ENCODE results near the gene SCNN1B. TPM values are rescaled to one million over a fixed set of nuclear protein-coding genes. Genes with fewer than 3 reads are reported as not detected.
"Not testable (repeated sequence)": the region's sequence is repeated elsewhere in the genome, so short reads cannot be mapped to it uniquely, and the experiment has no call there.

SCNN1B gene, protein sequence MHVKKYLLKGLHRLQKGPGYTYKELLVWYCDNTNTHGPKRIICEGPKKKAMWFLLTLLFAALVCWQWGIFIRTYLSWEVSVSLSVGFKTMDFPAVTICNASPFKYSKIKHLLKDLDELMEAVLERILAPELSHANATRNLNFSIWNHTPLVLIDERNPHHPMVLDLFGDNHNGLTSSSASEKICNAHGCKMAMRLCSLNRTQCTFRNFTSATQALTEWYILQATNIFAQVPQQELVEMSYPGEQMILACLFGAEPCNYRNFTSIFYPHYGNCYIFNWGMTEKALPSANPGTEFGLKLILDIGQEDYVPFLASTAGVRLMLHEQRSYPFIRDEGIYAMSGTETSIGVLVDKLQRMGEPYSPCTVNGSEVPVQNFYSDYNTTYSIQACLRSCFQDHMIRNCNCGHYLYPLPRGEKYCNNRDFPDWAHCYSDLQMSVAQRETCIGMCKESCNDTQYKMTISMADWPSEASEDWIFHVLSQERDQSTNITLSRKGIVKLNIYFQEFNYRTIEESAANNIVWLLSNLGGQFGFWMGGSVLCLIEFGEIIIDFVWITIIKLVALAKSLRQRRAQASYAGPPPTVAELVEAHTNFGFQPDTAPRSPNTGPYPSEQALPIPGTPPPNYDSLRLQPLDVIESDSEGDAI
- total RNA-seq = 4.4 TPM
- long read RNA-seq, transcript SCNN1B-202 (13 exons, 2,597 nt) = major isoform, 6 of 18 reads
- long read RNA-seq, partial matches to known transcripts = 4 of 18 reads
- long read RNA-seq, other reads (novel, unspliced or antisense) = 8 of 18 reads

DNA sequence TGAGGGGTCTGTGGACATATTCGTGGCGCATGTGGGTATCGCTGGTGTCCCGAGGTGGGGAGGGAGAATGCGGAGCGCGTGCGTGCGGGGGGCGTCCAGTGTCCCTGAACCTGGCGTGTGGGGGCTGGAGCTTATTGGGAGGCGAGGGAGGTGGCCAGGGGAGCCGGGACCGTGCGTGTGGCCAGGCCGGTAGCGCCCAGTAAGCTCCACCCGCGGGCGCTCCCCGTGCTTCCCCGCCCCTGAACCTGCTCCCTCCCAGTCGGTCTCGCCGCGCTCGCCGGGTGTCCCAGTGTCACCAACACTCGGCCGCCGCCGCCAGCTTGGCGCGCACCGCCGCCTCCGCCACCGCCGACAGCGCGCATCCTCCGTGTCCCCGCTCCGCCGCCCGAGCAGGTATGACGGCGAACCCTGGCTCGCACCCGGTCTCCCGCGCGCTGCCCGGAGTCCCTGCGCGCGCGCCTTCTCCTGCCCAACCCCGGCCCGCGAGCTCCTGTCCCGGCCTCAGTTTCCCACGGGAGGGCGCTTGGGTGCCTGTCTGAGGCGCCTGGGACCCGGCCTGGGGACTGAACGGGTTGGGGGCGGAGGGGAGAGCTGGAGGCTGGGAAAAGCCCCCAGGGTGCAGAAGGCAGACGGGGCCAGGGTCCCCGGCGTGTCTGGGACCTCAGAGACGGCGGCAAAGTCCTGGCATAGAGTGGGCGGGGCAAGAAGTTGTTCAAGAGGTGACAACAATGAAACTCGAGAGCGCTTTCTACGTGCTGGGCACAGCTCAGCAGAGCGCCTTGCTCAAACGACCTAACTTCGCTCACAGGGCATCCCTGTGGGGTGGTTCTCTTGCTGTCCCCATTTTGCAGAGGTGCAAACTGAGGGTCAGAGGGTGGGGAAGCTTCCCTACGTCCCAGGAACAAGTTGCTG is at the start of gene SCNN1B:
Gene SCNN1B, plus strand, starts transcription at position 258 of the 912 bp plus-strand sequence. CDS start 46,298 bp downstream, outside the sequence.
- DNase-seq (ENCODE audit: low spot score) = no peak

DNA sequence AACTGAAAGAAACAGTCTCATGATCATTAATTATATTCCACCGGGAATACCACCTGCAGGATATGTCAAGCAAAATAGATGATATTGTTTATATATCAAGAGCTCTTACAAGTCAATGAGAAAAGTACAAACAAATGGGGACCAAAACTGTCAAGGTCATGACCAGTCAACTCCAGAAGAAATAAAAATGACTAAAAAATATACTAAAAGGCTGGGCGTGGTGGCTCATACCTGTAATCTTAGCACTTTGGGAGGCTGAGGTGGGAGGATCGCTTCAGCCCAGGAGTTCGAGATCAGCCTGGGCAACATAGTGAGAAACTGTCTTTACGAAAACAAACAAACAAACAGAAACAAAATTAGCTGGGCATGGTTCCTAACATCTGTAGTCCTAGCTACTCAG is 49.8 kb upstream of the SCNN1B start:
- DNase-seq (ENCODE audit: low spot score) = no peak

DNA sequence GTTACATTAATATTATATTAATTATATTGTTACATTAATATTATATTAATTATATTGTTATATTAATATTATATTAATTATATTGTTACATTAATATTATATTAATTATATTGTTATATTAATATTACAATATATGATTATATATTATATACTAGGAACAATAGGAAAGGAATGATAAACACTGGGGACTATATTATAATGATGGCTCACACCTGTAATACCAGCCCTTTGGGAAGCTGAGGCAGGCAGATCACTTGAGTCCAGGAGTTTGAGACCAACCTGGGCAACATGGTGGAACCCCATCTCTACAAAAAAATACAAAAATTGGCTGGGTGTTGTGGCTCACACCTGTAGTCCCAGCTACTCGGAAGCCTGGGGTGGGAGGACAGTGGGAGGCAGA is 48.5 kb upstream of the SCNN1B start:
- not testable (repeated sequence) for DNase-seq (ENCODE audit: low spot score)

DNA sequence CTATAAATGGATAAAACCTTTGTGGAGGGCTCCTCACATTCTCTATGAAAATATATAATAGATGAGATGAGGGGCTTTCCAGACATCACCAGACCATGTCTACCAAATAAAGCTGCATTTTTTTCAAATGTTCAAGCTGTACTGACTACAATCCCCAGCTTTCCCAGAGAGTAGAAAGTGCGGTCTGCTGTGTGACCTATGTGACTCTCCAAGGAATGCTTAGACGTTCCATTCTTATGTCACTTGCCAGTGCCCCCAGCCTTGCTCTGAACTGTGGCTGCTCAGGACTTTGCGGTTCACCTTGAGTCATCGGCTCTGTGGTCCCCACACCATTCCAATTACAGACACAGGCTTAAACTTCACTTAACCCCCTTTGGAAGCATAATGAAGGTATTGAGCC is 47.8 kb upstream of the SCNN1B start:
- no peak for DNase-seq (ENCODE audit: low spot score)

DNA sequence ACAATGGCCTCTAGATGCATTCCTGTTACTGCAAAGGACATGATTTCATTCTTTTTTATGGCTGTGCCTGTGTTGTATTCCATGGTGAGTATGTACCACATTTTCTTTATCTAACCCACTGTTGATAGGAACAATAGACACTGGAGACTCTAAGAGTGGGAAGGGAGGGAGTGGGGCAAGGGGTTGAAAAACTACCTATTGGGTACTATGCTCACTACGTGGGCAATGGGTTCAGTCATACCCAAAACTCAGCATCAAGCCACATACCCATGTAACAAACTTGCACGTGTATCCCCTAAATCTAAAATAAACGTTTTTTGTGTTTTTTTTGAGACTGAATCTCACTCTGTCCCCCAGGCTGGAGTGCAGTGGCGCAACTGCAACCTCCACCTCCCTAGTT is 47.1 kb upstream of the SCNN1B start:
- DNase-seq (ENCODE audit: low spot score) = no peak

DNA sequence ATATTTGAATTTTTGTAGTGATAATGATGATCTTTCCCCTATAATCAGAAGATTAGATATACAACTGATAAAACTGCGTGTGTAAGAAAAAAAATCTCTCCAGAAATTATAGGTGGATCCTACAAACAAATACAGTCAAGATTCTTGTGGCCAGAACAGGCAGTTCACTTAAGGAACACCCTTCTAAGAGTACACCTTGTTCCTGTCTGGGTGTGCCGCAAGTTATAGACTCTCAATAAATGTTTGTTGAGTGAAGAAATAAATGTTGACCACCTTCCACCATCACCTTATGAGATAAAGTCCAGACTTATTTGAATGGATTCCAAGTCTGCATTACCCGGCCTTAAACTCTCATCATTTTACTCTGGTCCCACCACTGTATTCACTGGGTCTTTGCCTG is 45.7 kb upstream of the SCNN1B start:
- no peak for DNase-seq (ENCODE audit: low spot score)

DNA sequence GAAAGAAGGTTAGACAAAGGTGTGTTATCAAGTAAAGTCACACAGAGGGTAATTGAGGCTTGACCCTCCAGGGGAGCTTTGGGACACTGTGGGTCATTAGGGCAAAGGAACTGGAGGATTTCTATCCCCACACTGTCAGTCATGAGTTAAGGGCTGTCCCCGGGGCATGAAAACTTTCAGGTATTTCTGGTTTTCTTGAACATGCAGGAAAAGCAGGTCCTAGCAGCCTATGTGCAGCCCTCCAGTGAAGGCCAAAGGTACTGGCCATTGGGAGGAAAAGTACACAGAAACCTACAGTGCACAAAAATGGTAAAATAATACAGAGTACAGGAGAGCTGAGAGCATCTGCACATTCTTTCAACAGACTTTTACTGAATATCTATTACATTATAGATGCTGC is 44.4 kb upstream of the SCNN1B start:
- DNase-seq (ENCODE audit: low spot score) = no peak

DNA sequence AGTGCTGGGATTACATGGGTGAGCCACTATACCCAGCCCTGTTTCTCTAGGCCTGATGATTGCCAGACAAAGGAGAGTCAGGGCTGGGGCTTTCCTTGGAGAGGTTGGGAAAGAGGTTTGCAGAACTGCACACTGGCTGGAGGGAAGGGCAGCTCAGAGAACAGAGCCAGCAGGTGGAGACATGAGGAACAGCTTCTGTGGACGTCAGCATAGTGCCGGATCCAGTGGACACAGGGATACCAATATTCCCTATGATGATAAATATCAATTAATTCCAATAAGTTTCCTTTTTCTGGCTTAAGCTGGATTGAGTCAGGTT is 43.2 kb upstream of the SCNN1B start:
- no peak for DNase-seq (ENCODE audit: low spot score)

DNA sequence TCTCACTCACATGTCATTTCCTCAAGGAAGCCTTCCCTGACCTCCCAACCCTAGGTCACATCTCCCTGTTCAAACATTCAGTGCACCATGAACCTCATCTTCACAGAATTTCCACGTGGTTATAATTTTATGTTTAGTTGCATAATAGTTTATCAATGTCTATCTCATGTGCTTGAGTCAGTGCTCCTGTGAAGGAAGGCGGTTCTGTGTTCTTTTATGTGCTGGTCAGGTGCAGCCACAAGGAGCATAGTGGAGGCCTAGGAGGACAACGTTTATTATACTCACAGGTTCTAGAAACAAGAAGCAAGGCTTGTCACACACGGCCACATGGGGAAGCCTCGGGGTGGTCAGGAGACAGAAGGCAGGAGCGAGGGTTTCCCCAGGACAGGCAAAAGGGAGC is 34.5 kb upstream of the SCNN1B start:
- no peak for DNase-seq (ENCODE audit: low spot score)

DNA sequence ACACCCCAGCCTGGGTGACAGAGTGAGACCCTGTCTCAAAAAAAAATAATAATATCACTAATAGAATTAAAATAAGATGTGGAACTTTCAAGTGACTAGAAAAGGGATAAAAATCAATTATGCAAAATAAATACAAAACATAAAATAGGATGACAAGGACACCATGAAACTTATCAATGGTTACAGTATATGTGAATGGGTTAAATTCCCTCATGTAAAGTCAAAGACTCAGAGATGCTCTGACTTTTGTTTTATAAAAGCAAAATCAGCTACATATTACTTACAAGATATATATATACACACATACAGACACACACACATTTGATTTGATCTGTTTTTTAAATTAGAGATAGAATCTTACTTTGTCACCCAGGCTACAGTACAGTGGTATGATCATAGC is 33.5 kb upstream of the SCNN1B start:
- no peak for DNase-seq (ENCODE audit: low spot score)

DNA sequence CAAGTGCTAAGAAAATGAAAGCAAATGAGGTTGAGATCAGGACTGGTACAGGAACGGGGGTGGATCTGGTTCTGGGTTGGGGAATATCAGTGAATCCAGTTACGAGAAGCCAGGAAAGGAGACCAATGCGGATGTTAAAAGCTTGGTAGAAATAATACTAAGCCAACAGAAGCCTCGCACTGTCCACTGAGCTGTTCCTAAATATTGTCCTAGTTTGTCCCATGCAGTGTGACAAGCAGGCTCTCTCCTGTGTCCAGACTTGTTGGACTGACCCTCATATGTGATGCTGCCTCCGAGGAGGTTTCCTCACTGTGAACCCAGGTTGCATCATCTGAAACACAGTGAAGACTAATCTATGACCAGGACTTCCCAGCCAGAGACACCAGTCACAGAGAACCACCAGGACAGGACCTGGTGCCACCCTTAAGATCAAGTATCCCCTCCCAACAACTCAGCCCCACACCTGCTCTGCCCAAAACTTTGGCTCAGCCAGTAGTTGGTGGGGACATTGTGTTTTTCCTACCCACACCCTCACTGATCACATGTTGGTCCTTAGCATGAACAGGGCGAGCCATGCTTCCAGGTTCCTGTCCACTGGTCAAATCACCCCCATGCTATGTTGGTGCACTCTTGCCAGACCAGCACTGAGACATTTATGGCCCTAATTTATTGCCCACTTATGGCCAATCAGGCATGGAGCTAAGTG is 32.7 kb upstream of the SCNN1B start:
- no peak for DNase-seq (ENCODE audit: low spot score)

DNA sequence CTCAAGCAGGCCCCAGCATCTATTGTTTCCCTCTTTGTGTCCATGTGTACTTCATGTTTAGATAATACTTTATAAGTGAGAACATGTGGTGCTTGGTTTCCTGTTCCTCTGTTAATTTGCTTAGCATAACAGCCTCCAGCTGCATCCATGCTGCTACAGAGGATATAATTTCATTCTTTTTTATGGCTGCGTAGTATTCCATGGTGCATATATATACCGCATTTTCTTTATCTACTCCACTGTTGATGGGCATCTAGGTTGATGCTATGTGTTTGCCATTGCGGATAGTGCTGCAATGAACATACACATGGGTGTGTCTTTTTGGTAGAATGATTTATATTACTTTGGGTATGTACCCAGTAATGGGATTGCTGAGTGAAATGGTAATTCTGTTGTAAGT is 31.4 kb upstream of the SCNN1B start:
- no peak for DNase-seq (ENCODE audit: low spot score)

DNA sequence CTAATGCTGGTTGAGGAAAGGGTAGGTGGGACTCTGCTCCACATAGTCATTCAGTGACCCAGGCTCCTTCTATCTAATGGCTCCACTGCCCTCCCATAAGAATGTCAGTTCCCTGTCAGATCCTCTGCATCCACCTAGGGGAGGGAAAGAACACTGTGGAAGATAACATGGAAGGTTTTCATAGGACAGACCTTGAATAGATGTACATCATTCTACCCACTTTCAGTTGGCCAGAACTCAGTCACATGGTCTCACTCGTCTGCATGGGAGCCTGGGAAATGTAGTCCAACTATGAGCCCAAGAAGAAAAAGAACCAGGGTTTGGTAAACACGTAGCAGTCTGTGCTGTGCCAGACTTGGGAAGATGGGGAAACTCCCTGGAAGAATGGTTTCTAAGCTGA is 27.1 kb upstream of the SCNN1B start:
- no peak for DNase-seq (ENCODE audit: low spot score)

DNA sequence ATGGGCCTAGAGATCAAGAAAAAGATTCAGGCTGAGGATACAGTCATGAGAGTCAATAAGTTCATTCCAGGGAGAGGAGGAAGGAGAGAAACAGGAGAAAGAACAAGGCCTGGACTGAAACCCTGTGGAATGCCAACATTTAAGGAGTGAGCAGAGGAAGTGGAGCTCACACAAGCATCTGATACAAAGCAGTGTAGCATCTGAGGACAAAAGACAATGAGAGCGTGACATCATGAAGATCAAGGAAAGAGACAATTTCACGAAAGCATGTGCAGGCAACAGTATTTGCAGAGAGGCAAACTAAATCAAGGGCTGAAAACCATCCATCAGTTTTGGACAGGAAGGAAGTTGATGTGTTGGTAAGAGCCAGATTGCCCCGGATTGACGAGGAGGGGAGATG is 25.3 kb upstream of the SCNN1B start:
- no peak for DNase-seq (ENCODE audit: low spot score)

DNA sequence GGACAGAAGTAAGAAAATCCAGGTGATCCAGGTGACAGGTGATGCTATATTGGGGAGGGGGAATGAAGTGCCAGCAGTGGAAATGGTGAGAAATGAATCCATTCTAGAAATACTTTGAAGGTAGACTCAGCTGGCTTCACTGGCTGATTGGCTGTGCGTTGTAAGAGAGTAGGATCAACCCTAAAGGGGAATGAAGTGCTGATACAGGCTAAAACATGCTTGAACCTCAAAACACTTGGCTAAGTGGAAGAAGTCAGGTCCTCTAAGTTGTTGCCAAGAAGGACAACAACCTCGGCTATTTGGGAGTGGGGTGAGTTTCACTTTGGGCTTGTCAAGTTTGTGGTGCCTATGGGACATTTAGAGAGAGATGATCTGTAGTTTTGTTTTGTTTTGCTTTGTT is 24.1 kb upstream of the SCNN1B start:
- no peak for DNase-seq (ENCODE audit: low spot score)

DNA sequence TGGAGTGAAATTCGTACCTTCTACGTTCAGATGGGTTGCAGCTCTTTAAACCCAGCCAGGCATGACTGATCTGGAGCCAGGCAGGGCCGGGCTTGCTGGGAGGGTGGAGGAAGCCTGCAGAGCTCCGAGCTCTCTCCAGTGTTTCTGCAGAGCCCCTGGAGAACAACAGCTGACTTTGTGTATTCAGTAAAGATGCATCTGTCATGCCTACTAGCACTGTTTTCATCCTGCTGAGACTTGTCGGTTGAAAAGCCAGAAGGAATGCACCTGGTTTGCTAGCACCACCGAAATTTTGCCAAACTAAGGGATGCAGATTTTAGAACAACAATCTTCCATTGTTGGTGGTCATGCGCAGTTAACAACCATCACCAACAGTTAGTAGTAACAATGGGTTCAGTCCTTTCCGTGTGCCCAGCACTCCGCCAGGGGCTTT is 22.4 kb upstream of the SCNN1B start:
- DNase-seq (ENCODE audit: low spot score) = no peak

DNA sequence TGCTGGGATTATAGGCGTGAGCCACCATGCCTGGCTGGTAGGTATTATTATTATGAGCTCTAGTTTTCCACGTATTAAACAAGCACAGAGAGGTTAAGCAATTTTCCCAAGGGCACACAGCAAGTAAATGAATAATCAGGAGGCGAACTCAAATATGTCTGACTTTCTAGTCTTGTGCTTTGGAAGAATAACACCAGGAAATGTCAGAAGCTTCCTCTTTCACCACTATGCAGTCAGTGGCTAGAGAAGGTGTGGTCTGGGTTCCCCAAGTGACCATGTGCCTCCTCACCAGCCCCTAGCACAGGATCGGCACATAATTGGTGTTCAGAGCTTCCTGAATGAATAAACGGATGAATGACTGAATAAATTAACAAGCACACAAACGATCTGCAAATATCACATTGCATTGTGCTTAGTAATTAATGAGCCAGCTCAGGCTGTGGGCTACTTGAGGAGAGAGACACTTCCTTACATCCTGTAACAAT is 21.6 kb upstream of the SCNN1B start:
- DNase-seq (ENCODE audit: low spot score) = no peak

DNA sequence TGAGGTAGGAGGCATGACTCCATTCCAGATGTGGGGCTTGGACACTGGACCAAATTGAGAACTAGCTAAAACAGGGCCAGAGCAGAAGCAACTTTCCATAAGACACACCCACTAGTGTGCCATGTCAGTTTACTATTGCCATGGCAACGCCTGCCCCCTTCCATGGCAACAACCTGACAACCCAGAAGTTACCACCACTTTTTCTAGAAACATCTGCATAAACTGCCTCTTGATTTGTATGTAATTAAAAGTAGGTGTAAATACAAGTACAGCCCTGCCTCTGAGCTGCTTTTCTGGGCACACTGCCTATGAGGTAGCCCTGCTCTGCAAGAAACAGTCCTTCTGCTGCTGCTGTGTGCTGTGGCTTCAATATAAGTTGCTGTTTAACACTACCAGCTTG is 19.5 kb upstream of the SCNN1B start:
- no peak for DNase-seq (ENCODE audit: low spot score)

DNA sequence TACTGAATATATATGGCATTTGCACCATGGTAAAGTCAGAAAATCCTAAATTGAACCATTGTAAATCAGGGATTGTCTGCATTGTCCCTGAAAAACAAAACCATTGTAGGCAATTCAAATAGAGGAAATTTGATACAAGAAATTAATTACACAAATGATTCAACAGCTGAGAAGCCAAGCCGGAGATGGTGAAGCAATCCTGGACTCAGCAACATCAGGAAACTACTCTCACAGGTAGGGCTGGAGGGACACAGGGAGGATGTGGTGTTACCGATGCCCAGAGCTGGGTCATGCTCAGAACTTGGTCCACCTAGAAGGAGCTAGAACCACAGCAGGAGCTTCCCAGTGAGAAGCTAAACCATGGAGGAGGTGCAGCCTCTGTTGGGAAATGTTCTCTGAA is 18.5 kb upstream of the SCNN1B start:
- no peak for DNase-seq (ENCODE audit: low spot score)

DNA sequence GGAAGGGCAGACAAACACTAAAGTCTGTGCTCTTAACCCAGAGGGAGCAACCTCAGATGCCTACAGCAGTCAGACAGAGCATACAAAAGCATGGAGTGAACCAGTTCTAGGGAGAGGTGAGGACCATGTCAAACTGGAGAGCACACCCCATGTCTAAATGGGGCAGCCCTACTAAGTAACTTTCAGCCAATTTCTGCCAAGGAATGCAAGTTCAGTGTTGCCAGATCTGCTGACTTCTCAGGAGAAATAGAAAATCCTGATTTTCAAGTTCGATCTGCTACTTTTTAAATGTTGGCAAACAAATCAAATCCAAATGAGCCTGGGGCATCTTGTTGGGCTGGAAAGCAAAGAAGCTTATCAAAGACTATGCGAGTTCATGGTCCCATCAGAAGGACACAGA is 17.5 kb upstream of the SCNN1B start:
- no peak for DNase-seq (ENCODE audit: low spot score)

DNA sequence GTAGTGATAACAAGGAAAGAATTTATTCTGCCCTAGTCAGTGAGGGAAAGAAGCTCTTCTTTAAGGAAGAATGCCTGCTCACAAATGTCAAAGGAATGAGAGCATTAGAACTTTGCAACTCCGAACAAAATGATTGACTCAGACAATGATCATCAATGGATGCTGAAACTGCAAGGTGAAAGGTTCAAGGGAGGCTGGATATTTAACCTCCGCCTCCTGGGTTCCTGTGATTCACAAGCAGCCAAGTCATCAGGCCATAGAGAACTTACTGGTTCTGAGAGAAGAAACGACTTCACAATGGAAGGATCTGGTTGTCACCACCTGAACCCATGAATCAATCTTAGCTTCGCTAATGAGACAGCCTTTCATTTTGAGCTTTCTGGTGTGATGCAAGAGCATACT is 16.0 kb upstream of the SCNN1B start:
- DNase-seq (ENCODE audit: low spot score) = no peak
